IMR-90 (cell line): Measurements from ENCODE around the gene NDST1. TPM values are rescaled to one million over a fixed set of nuclear protein-coding genes. Genes with fewer than 3 reads are reported as not detected.
A peak's percentile ranks its signal among the peaks of the same experiment; 100 is the strongest.

ENCODE experiments used
- ATAC-seq: fragments of 200-7000 bp; cut with Tn5 transposase; 2 replicates; pipeline ENCODE4 v1.9.1; 2020; ENCODE audit warnings: low read depth, mild to moderate bottlenecking, moderate library complexity
- BruUV-seq: library from RNA; stranded (reverse); fragments of 400-500 nt; replicated peaks from 2 replicates; lab custom pipeline; 2021; lab: Mats Ljungman, UMichigan
- CTCF ChIA-PET: fragments of 300-600 bp; formaldehyde crosslinking; extraction: SDS; loops from one replicate; lab custom pipeline; 2021; ENCODE audit warnings: antibody characterized with exemption; lab: Yijun Ruan, JAX
- POLR2A ChIA-PET: fragments of 300-600 bp; sonication (Branson Sonifier 250); formaldehyde crosslinking; loops from one replicate; lab custom pipeline; 2022; ENCODE audit warnings: antibody characterized with exemption; ENCODE audit not compliant: unreplicated experiment; lab: Charles Lee
- DNase-seq: peaks from one replicate; pipeline ENCODE4 v3.0.0; 2013
- H2AFZ ChIP-seq: replicated peaks from 2 replicates; pipeline ENCODE3; 2013; ENCODE audit warnings: low read length, mild to moderate bottlenecking; ENCODE audit not compliant: poor library complexity
- H2AK5ac ChIP-seq: 2 replicates; pipeline ENCODE4 v1.6.1; 2013; ENCODE audit warnings: low read depth, low read length, inconsistent platforms
- H2AK9ac ChIP-seq: replicated peaks from 2 replicates; pipeline ENCODE3; 2013; ENCODE audit warnings: mild to moderate bottlenecking, low read depth, low read length, moderate library complexity; ENCODE audit not compliant: poor library complexity
- H2BK120ac ChIP-seq: 2 replicates; pipeline ENCODE4 v1.6.1; 2013; ENCODE audit warnings: low read depth, low read length, inconsistent platforms
- H2BK15ac ChIP-seq: 3 replicates; pipeline ENCODE4 v1.6.1; 2013; ENCODE audit warnings: low read depth, low read length, inconsistent platforms
- H2BK20ac ChIP-seq: 2 replicates; pipeline ENCODE4 v1.6.1; 2013; ENCODE audit warnings: low read depth, mild to moderate bottlenecking, inconsistent platforms, low read length, moderate library complexity
- H2BK5ac ChIP-seq: 2 replicates; pipeline ENCODE4 v1.6.1; 2013; ENCODE audit warnings: mild to moderate bottlenecking, low read depth, low read length, inconsistent platforms; ENCODE audit not compliant: poor library complexity, severe bottlenecking
- H3K14ac ChIP-seq: replicated peaks from 2 replicates; pipeline ENCODE4 v1.6.1; 2013; ENCODE audit warnings: low read depth, low read length, inconsistent platforms
- H3K18ac ChIP-seq: 2 replicates; pipeline ENCODE4 v1.6.1; 2013; ENCODE audit warnings: low read depth, low read length, control low read depth
- H3K23ac ChIP-seq: 2 replicates; pipeline ENCODE4 v1.6.1; 2013; ENCODE audit warnings: low read depth, low read length, inconsistent platforms
- H3K27ac ChIP-seq: 2 replicates; pipeline ENCODE4 v1.5.1; 2013; ENCODE audit warnings: mild to moderate bottlenecking, control low read depth, low read length; ENCODE audit not compliant: insufficient read depth
- H3K27me3 ChIP-seq: 2 replicates; pipeline ENCODE4 v1.6.1; 2013; ENCODE audit warnings: low read length; ENCODE audit not compliant: control insufficient read depth, insufficient read depth
- H3K36me3 ChIP-seq: 2 replicates; pipeline ENCODE4 v1.6.1; 2013; ENCODE audit warnings: low read length, mixed read lengths; ENCODE audit not compliant: control insufficient read depth, insufficient read depth
- H3K4ac ChIP-seq: 2 replicates; pipeline ENCODE4 v1.6.1; 2013; ENCODE audit warnings: low read depth, low read length, inconsistent platforms
- H3K4me1 ChIP-seq: 2 replicates; pipeline ENCODE4 v1.6.1; 2013; ENCODE audit warnings: low read length, mixed read lengths; ENCODE audit not compliant: control insufficient read depth, insufficient read depth
- H3K4me2 ChIP-seq: 2 replicates; pipeline ENCODE4 v1.6.1; 2013; ENCODE audit warnings: low read depth, mild to moderate bottlenecking, control low read depth, low read length, moderate library complexity
- H3K4me3 ChIP-seq: 2 replicates; pipeline ENCODE4 v1.5.1; 2013; ENCODE audit warnings: low read depth, mild to moderate bottlenecking, control low read depth, low read length, moderate library complexity; ENCODE audit not compliant: insufficient read depth
- H3K56ac ChIP-seq: 2 replicates; pipeline ENCODE4 v1.6.1; 2013; ENCODE audit warnings: low read length, inconsistent platforms; ENCODE audit not compliant: insufficient read depth; ENCODE audit errors: extremely low read depth
- H3K79me1 ChIP-seq, 2 experiments: 2 replicates each; pipeline ENCODE4 v1.6.1; 2013; ENCODE audit warnings: low read length in 2 of 2, inconsistent platforms in 1 of 2, low read depth in 1 of 2
- H3K9ac ChIP-seq: 2 replicates; pipeline ENCODE4 v1.6.1; 2013; ENCODE audit warnings: low read depth, low read length, control low read depth
- H3K9me1 ChIP-seq: 2 replicates; pipeline ENCODE4 v1.6.1; 2013; ENCODE audit warnings: low read length, inconsistent platforms; ENCODE audit not compliant: insufficient read depth
- H3K9me3 ChIP-seq: 2 replicates; pipeline ENCODE4 v1.6.1; 2013; ENCODE audit warnings: low read length; ENCODE audit not compliant: control insufficient read depth, insufficient read depth
- H4K20me1 ChIP-seq: 2 replicates; pipeline ENCODE4 v1.6.1; 2013; ENCODE audit warnings: low read length, inconsistent platforms; ENCODE audit not compliant: insufficient read depth
- H4K5ac ChIP-seq: 2 replicates; pipeline ENCODE4 v1.6.1; 2013; ENCODE audit warnings: mild to moderate bottlenecking, low read depth, low read length, control low read depth
- H4K8ac ChIP-seq, 2 experiments: 2 replicates each; pipeline ENCODE4 v1.6.1; 2013; ENCODE audit warnings: low read depth in 2 of 2, low read length in 2 of 2, control low read depth in 1 of 2, inconsistent platforms in 1 of 2
- H4K91ac ChIP-seq: 2 replicates; pipeline ENCODE4 v1.6.1; 2013; ENCODE audit warnings: low read depth, low read length, inconsistent platforms; ENCODE audit not compliant: insufficient read depth
- MAZ ChIP-seq: IDR thresholded peaks from 2 replicates; pipeline ENCODE4 v1.6.1; 2012; ENCODE audit warnings: low read depth, mild to moderate bottlenecking, low read length, improper control_type of control experiment, moderate library complexity, borderline replicate concordance
- MXI1 ChIP-seq: IDR thresholded peaks from 2 replicates; pipeline ENCODE4 v1.6.1; 2012; ENCODE audit warnings: low read depth, mild to moderate bottlenecking, low read length, moderate library complexity, borderline replicate concordance
- POLR2A ChIP-seq: IDR thresholded peaks from 2 replicates; pipeline ENCODE4 v1.6.1; 2012; ENCODE audit warnings: mild to moderate bottlenecking, low read depth, low read length
- WGBS, 2 experiments: methylation state at CpG; one replicate each; pipeline versions ENCODE4 v1.1.5 to v1.1.7; 2013; ENCODE audit warnings: missing lambda C conversion rate in 2 of 2; ENCODE audit not compliant: insufficient read length in 1 of 2; ENCODE audit errors: extremely low coverage in 2 of 2; 5-methylcytosine and 5-hydroxymethylcytosine counted together
- dilution Hi-C: fragments of 300-500 bp; cut with HindIII; formaldehyde crosslinking; loops from one replicate; pipeline ENCODE4 v1.14.3; 2018; ENCODE audit warnings: low sequenced_read_pairs; ENCODE audit not compliant: unreplicated experiment
- in situ Hi-C: fragments of 300-500 bp; cut with MboI; formaldehyde crosslinking; loops from 3 replicates; pipeline ENCODE4 v1.14.3; 2019; ENCODE audit warnings: low sequenced_read_pairs, inconsistent platforms, mixed read lengths
- intact Hi-C: fragments of 100-400 bp; cut with micrococcal nuclease; formaldehyde crosslinking; loops from 2 replicates; pipeline ENCODE4 v1.10.0; 2022
- polyA plus RNA-seq, 3 experiments: library from polyadenylated mRNA; depleted of rRNA; stranded (reverse); fragments of >200 nt; gene quantifications; 2 replicates each; pipeline ENCODE4 v1.2.3, GENCODE V29; 2012; ENCODE audit warnings: low replicate concordance in 1 of 3
- total RNA-seq: library from RNA; depleted of rRNA; stranded (reverse); fragments of >200 nt; gene quantifications from 2 replicates; pipeline ENCODE4 v1.2.3, GENCODE V29; 2012

The NDST1 gene
- total and polyA plus RNA-seq, 2 of the 4 experiments (the other 2 are of a cell fraction) = 30.5 to 80.4 TPM

GRCh38 chr5:150545246-150545645, 37.3 kb downstream of the NDST1 start:
- intact Hi-C loops = no loop called here
- POLR2A ChIA-PET = no interaction called here

More at GRCh38 chr5:150545246-150545645, 37.3 kb downstream of the NDST1 start:
- no peak for DNase-seq
- H3K36me3 ChIP-seq = peaks cover 66% of the 10 kb centered on the region
- no peak overlapping the region; the same call in 1 of the 2 replicates for H4K91ac ChIP-seq
- peak overlapping the region; percentile 40 for H2BK5ac ChIP-seq
- no peak overlapping the region for H3K4me2 ChIP-seq
- no peak overlapping the region for H3K9ac ChIP-seq
- dilution Hi-C loops (no loop called here), in situ Hi-C loops (loop anchor here (5.0 kb wide), 1 partner anchor 83 kb away; no protein-coding TSS in a partner anchor)
- H3K4ac ChIP-seq = no peak overlapping the region
- no peak overlapping the region for H3K27ac ChIP-seq
- peak overlapping the region in 1 of 2 experiments; percentile 21; a peak in 1 of 4 replicates for H4K8ac ChIP-seq
- peaks cover 12% of the 10 kb centered on the region; the same call in 1 of the 2 replicates for H4K20me1 ChIP-seq
- peak overlapping the region; percentile 4 for H2AK9ac ChIP-seq
- H3K14ac ChIP-seq = no peak overlapping the region
- CTCF ChIA-PET = interaction anchor here (0.5 to 1.5 kb wide), 7 partner anchors 48 to 120 kb away, joined by 3 to 4 read pairs (median 3); no protein-coding TSS in a partner anchor
- H3K56ac ChIP-seq = no peak overlapping the region
- no peak overlapping the region for H2BK120ac ChIP-seq
- no peaks in the 10 kb centered on the region for H3K9me3 ChIP-seq
- H2BK15ac ChIP-seq = no peak overlapping the region
- H2BK20ac ChIP-seq = no peak overlapping the region
- H3K9me1 ChIP-seq = peaks cover 20% of the 10 kb centered on the region
- 100% methylated on average over 3 of the region's 13 CpGs; no CpG with 5 or more reads in 1 of the 2 experiments for WGBS, 2 experiments
- TF ChIP-seq POLR2A (no peak), MAZ (no peak), MXI1 (no peak)
- H3K4me1 ChIP-seq = peaks cover 28% of the 10 kb centered on the region
- no TSS peak for BruUV-seq
- H3K27me3 ChIP-seq = no peaks in the 10 kb centered on the region
- no peak for ATAC-seq
- H3K18ac ChIP-seq = no peak overlapping the region
- H3K4me3 ChIP-seq = no peak overlapping the region
- H3K79me1 ChIP-seq = peaks cover 42 to 64% of the 10 kb centered on the region in 2 experiments
- H3K23ac ChIP-seq = no peak overlapping the region
- H4K5ac ChIP-seq = no peak overlapping the region
- H2AK5ac ChIP-seq = peak overlapping the region; percentile 41; the same call in 1 of the 2 replicates
- no peak overlapping the region for H2AFZ ChIP-seq
